Mesendoderm (in vitro differentiated cells): ENCODE data around the gene PMEPA1.

Experiments
- DNase-seq: peaks from one replicate; pipeline ENCODE4 v3.0.0; 2013
- H2AK5ac ChIP-seq: 2 replicates; pipeline ENCODE4 v1.6.1; 2013; ENCODE audit warnings: low read length, inconsistent platforms
- H2BK120ac ChIP-seq: 2 replicates; pipeline ENCODE4 v1.6.1; 2013; ENCODE audit warnings: low read depth, mild to moderate bottlenecking, low read length, moderate library complexity, mixed read lengths
- H2BK15ac ChIP-seq: replicated peaks from 2 replicates; pipeline ENCODE4 v1.6.1; 2013; ENCODE audit warnings: low read depth, mild to moderate bottlenecking, moderate library complexity
- H2BK5ac ChIP-seq: 2 replicates; pipeline ENCODE4 v1.6.1; 2013; ENCODE audit warnings: low read length, inconsistent platforms
- H3K18ac ChIP-seq: 2 replicates; pipeline ENCODE4 v1.6.1; 2013; ENCODE audit warnings: mild to moderate bottlenecking, low read length, mixed read lengths
- H3K23ac ChIP-seq: one replicate; pipeline ENCODE4 v1.6.1; 2013; ENCODE audit warnings: low read length
- H3K27ac ChIP-seq: 2 replicates; pipeline ENCODE4 v1.5.1; 2013; ENCODE audit warnings: low read depth, mild to moderate bottlenecking, inconsistent platforms, low read length, moderate library complexity
- H3K27me3 ChIP-seq: 2 replicates; pipeline ENCODE4 v1.6.1; 2013; ENCODE audit warnings: low read length, control low read depth, mild to moderate bottlenecking, inconsistent platforms; ENCODE audit not compliant: insufficient read depth, poor library complexity
- H3K36me3 ChIP-seq: 2 replicates; pipeline ENCODE4 v1.6.1; 2013; ENCODE audit warnings: low read length, inconsistent platforms; ENCODE audit not compliant: control insufficient read depth, insufficient read depth
- H3K4ac ChIP-seq: one replicate; pipeline ENCODE4 v1.6.1; 2013; ENCODE audit warnings: low read depth, mild to moderate bottlenecking, low read length, moderate library complexity
- H3K4me1 ChIP-seq: 2 replicates; pipeline ENCODE4 v1.6.1; 2013; ENCODE audit warnings: low read depth, low read length, inconsistent platforms; ENCODE audit not compliant: control insufficient read depth
- H3K4me2 ChIP-seq: 2 replicates; pipeline ENCODE4 v1.6.1; 2013; ENCODE audit warnings: low read length
- H3K4me3 ChIP-seq: 2 replicates; pipeline ENCODE4 v1.5.1; 2013; ENCODE audit warnings: mild to moderate bottlenecking, low read length
- H3K56ac ChIP-seq: one replicate; pipeline ENCODE4 v1.6.1; 2013; ENCODE audit warnings: low read length
- H3K79me1 ChIP-seq: 2 replicates; pipeline ENCODE4 v1.6.1; 2013; ENCODE audit warnings: low read length, inconsistent platforms
- H3K79me2 ChIP-seq: 2 replicates; pipeline ENCODE4 v1.6.1; 2013; ENCODE audit warnings: mild to moderate bottlenecking, low read length; ENCODE audit not compliant: control insufficient read depth, insufficient read depth
- H3K9ac ChIP-seq: 2 replicates; pipeline ENCODE4 v1.6.1; 2013; ENCODE audit warnings: low read length, inconsistent platforms
- H4K5ac ChIP-seq: one replicate; pipeline ENCODE4 v1.6.1; 2013; ENCODE audit warnings: low read length
- H4K8ac ChIP-seq: one replicate; pipeline ENCODE4 v1.6.1; 2013; ENCODE audit warnings: low read depth, mild to moderate bottlenecking, control low read depth, low read length, moderate library complexity
- WGBS: extraction: QIAGEN DNeasy Blood & Tissue Kit; methylation state at CpG from one replicate; pipeline ENCODE4 v1.1.7; 2013; ENCODE audit warnings: low lambda C conversion rate, missing lambda C conversion rate; ENCODE audit not compliant: insufficient coverage; ENCODE audit errors: extremely low coverage; 5-methylcytosine and 5-hydroxymethylcytosine counted together

PMEPA1 gene

DNA sequence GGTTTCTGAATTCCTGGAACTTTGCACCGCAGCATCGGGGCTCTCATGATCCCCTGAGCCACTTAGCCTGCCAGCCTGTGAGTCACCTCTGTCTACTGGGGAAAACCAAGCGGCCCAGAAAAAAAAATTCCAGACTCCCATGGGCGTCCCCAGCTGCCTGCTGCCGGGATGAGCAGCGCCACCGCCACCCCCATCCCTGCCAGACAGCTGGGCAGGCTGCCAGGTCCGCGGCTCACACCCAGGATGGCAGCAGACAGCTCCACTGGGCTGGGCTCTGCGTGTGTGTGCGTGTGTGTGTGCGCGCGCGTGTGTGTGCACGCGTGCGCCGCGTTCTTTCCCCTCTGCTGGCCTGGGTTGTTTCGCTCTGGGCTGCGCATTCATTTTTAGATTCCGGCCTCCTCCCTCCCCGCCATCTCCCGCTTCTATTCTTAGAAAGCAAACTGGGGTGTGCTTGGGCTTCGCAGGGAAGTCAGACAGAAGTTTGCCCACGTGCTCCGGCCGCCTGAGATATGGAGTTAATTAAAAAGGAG is 38.9 kb upstream of the PMEPA1 start:
- H3K27me3 ChIP-seq, result no peaks in the 10 kb centered on the region
- H3K9ac ChIP-seq, result no peak overlapping the region
- H3K79me1 ChIP-seq, result no peaks in the 10 kb centered on the region
- no peaks in the 10 kb centered on the region for H3K36me3 ChIP-seq
- no peak overlapping the region for H2BK5ac ChIP-seq
- no peak overlapping the region for H4K5ac ChIP-seq
- no peak overlapping the region for H3K56ac ChIP-seq
- no peaks in the 10 kb centered on the region for H3K4me1 ChIP-seq
- no peak overlapping the region for H3K23ac ChIP-seq
- no peak overlapping the region for H2AK5ac ChIP-seq
- H3K4me3 ChIP-seq, result no peak overlapping the region
- H3K4ac ChIP-seq, result no peak overlapping the region
- H4K8ac ChIP-seq, result no peak overlapping the region
- no peaks in the 10 kb centered on the region for H3K79me2 ChIP-seq
- H3K18ac ChIP-seq, result peak overlapping the region; percentile 6
- WGBS, result no CpG with 5 or more reads among the region's 29 CpGs
- no peak overlapping the region for H3K4me2 ChIP-seq
- no peak overlapping the region for H2BK15ac ChIP-seq
- H2BK120ac ChIP-seq, result no peak overlapping the region
- peak; percentile 52 for DNase-seq
- no peak overlapping the region for H3K27ac ChIP-seq

GRCh38 chr20:57747861-57748481 is 38.2 kb upstream of the PMEPA1 start:
- H3K4me2 ChIP-seq, result no peak overlapping the region
- no peak overlapping the region for H3K9ac ChIP-seq
- no peak overlapping the region for H4K5ac ChIP-seq
- no peak overlapping the region for H3K27ac ChIP-seq
- no peak overlapping the region for H3K4ac ChIP-seq
- H3K79me1 ChIP-seq, result no peaks in the 10 kb centered on the region
- H3K4me3 ChIP-seq, result no peak overlapping the region
- no peaks in the 10 kb centered on the region for H3K79me2 ChIP-seq
- H3K36me3 ChIP-seq, result no peaks in the 10 kb centered on the region
- no peak overlapping the region for H2BK15ac ChIP-seq
- no peaks in the 10 kb centered on the region for H3K4me1 ChIP-seq
- H3K56ac ChIP-seq, result no peak overlapping the region
- H3K23ac ChIP-seq, result no peak overlapping the region
- H2AK5ac ChIP-seq, result no peak overlapping the region
- H3K18ac ChIP-seq, result no peak overlapping the region
- DNase-seq, result no peak
- H2BK120ac ChIP-seq, result no peak overlapping the region
- H3K27me3 ChIP-seq, result no peaks in the 10 kb centered on the region
- WGBS, result no CpG with 5 or more reads among the region's 18 CpGs
- no peak overlapping the region for H4K8ac ChIP-seq
- H2BK5ac ChIP-seq, result no peak overlapping the region

DNA sequence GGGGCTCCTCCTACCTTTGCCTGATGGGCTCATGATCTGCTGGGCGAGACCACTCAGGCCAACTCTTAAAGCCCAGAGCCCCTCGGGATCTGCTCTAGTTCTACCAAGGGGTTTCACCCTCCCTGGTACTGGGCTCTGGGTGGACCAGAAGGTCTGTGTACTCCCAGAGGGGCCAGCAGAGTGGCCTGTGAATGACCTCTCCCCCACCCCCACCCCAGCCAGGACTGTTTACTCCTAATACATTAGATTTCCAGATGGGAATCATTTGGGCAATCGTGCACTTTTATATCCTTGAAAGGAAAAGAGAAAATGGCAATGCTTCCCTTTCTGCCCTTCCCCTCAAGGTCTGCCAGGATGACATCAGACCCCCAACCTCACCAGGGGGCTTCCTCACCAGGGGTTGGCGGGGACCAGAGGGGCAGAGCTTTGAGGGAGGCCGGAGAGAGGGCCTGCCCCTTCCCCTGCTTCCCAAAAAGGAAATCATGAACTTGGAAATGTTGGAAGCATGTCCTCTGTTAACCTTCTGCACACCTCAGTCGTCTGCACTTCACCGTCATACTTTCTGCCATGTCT is 37.1 kb upstream of the PMEPA1 start:
- Histone ChIP-seq H3K4me2 (no peak overlapping the region), H3K18ac (no peak overlapping the region), H3K36me3 (no peaks in the 10 kb centered on the region), H2BK5ac (no peak overlapping the region), H2AK5ac (no peak overlapping the region), H3K9ac (no peak overlapping the region), H3K27ac (no peak overlapping the region), H3K4me3 (no peak overlapping the region), H4K5ac (no peak overlapping the region), H2BK120ac (no peak overlapping the region), H4K8ac (no peak overlapping the region), H3K79me2 (no peaks in the 10 kb centered on the region), H3K79me1 (no peaks in the 10 kb centered on the region), H3K4ac (no peak overlapping the region), H3K23ac (no peak overlapping the region), H3K27me3 (no peaks in the 10 kb centered on the region), H3K56ac (no peak overlapping the region), H2BK15ac (no peak overlapping the region), H3K4me1 (no peaks in the 10 kb centered on the region)
- no CpG with 5 or more reads among the region's 7 CpGs for WGBS
- DNase-seq, result no peak

GRCh38 chr20:57746201-57746600 is 36.4 kb upstream of the PMEPA1 start:
- H3K56ac ChIP-seq, result no peak overlapping the region
- H3K27me3 ChIP-seq, result no peaks in the 10 kb centered on the region
- no peak overlapping the region for H4K8ac ChIP-seq
- H3K4me1 ChIP-seq, result no peaks in the 10 kb centered on the region
- no peak overlapping the region for H2BK15ac ChIP-seq
- no CpG with 5 or more reads among the region's 13 CpGs for WGBS
- no peaks in the 10 kb centered on the region for H3K79me2 ChIP-seq
- H3K4ac ChIP-seq, result no peak overlapping the region
- no peak overlapping the region for H3K4me3 ChIP-seq
- H3K18ac ChIP-seq, result no peak overlapping the region
- no peaks in the 10 kb centered on the region for H3K79me1 ChIP-seq
- H2AK5ac ChIP-seq, result no peak overlapping the region
- no peak overlapping the region for H3K4me2 ChIP-seq
- no peak overlapping the region for H3K23ac ChIP-seq
- no peak overlapping the region for H3K9ac ChIP-seq
- no peaks in the 10 kb centered on the region for H3K36me3 ChIP-seq
- H3K27ac ChIP-seq, result no peak overlapping the region
- no peak overlapping the region for H2BK120ac ChIP-seq
- no peak overlapping the region for H4K5ac ChIP-seq
- no peak overlapping the region for H2BK5ac ChIP-seq
- no peak for DNase-seq

- Histone ChIP-seq H3K9ac (no peak overlapping the region), H3K18ac (no peak overlapping the region), H3K56ac (no peak overlapping the region), H3K79me2 (no peaks in the 10 kb centered on the region), H2AK5ac (no peak overlapping the region), H2BK15ac (no peak overlapping the region), H2BK120ac (no peak overlapping the region), H4K8ac (no peak overlapping the region), H3K79me1 (no peaks in the 10 kb centered on the region), H3K4ac (peak overlapping the region; percentile 18), H3K4me3 (no peak overlapping the region), H4K5ac (no peak overlapping the region), H3K27ac (no peak overlapping the region), H3K4me1 (no peaks in the 10 kb centered on the region), H3K4me2 (no peak overlapping the region), H3K36me3 (no peaks in the 10 kb centered on the region), H3K27me3 (no peaks in the 10 kb centered on the region), H2BK5ac (no peak overlapping the region), H3K23ac (no peak overlapping the region)
- WGBS, result no CpG with 5 or more reads among the region's 6 CpGs
- no peak for DNase-seq
These were observed 34.4 kb upstream of the PMEPA1 start for GRCh38 chr20:57744206-57744605.
